Measurements from ENCODE around the gene MTF2.
"Not testable (repeated sequence)": the region's sequence is repeated elsewhere in the genome, so short reads cannot be mapped to it uniquely, and the experiment has no call there.

MTF2 gene

DNA sequence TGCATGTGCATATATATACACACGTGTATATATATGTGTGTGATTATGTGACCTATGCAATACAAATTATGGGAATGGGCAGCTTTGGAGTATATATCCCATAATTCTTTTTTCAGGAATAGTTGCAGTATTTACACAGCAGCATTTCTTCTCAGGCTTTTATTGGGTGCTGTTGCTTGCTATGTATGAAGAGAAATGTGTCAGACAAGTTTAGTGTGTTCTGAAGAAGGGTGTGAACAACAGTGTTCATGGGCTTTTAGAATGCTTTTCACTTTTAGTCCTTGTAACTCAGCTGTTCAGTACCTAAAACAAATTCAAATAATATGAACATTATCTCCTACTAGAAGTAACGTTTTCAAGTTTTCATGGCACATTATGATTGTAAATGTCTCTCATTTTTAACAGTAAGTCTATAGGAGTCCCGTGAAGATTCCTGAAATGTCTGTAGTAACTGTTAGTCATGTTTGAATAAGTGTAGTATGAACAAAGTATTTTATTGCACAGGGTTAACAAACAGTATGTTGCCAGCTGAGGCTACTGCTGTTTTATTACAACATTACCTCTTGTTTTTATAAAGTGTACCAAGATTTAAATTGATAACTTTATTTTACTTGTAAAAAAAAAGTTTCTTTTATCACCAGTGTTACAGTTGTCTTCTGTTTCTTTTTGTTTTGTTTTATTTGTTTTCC lies 58.7 kb downstream of the MTF2 start:
- DNase-seq (ENCODE audit: extremely low read depth in 1 of 2, low read depth in 1 of 2), result no peak

DNA sequence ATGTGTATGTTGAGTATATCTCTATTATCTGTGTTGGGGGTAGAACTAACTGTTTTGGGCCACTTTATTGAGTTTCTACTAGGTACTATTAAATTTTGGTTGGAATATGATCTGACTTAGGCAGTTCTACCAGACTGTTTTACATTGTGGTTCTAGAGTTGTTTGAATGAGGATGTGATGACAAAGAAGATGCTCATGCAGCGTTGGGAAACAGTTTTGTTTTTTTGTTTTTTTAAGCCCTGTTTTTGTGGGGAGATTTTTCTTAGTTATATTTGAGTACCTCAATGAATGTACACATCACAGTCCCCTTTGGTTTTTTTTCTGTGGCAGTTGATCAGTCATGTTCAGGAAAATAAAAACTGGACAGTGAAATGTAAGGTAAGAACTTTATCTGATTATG lies 61.0 kb downstream of the MTF2 start:
- DNase-seq (ENCODE audit: extremely low read depth in 1 of 2, low read depth in 1 of 2), result no peak

DNA sequence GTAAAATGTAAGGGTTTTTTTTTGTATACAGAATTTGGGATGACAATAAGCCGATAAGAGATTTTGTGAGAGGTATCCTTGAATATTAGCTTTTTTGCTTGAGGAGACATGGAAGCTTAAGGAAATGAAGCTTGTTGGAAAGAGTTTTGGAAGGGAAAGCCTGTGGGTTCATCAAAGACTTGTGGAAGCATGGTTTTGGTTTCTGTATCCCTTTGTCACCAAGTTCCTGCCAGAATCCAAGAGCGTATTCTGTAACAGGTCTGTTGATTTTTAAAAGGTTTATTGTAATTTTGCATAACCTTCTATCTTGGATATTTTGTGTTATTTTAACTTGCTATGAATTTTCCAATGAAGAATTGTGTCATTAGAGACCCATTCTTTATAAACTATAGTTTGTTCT lies 63.1 kb downstream of the MTF2 start:
- no peak for DNase-seq (ENCODE audit: extremely low read depth in 1 of 2, low read depth in 1 of 2)

DNA sequence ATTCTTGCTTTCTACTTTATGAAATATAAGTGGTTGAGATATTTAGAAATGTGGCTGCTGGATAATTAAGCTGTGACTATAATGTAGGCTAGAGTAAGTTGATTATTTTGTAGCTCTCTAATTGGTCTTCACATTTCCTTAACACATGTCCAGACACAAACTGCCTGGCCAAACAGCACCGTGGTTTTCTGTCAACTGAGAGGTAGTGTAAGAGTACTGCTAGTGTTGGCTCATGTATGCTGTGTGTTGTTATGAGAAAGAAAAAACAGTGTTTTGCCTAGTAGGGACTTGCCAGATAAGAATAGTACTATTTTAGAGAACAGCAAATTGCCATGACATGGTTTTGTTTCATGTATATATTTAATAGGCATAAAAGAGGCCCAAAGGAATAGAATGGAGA lies 64.1 kb downstream of the MTF2 start:
- no peak for DNase-seq (ENCODE audit: extremely low read depth in 1 of 2, low read depth in 1 of 2)

DNA sequence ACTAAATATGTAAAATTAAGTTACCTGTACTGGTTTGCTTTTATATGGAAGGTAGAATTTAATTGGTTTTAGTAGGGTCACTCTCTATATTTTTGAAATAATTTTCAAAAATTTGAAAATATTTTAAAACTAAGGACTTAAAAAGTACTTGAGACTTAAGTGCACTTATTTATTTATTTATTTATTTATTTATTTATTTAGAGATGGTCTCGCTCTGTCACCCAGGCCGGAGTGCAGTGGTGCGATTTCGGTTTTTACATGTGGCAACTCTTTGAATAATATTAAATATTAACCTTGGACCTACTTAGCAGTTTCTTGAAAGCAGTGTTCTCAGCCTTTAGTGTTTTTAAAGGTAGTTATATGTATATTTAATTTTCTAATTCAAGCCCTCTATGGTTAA lies 64.7 kb downstream of the MTF2 start:
- DNase-seq (ENCODE audit: extremely low read depth in 1 of 2, low read depth in 1 of 2), result no peak

DNA sequence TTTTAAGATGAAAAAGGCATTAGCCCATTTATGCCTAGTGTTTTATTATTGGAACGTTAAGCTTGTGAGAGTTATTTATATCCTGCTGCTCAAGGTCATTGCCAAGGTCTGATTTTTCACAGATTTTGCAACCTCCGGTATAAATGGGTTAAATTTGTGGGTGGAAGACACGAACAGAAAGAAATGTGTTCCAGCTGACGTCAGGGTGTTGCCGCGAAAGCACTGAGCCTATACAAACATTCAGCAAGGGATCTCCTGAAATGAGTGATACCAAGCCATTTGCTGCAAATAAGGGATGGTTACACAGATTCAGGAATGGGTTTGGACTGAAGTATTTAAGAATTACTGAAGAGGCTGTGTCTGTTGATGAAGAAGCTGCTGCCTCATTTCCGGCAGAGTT lies 68.9 kb downstream of the MTF2 start:
- DNase-seq (ENCODE audit: extremely low read depth in 1 of 2, low read depth in 1 of 2), result no peak

DNA sequence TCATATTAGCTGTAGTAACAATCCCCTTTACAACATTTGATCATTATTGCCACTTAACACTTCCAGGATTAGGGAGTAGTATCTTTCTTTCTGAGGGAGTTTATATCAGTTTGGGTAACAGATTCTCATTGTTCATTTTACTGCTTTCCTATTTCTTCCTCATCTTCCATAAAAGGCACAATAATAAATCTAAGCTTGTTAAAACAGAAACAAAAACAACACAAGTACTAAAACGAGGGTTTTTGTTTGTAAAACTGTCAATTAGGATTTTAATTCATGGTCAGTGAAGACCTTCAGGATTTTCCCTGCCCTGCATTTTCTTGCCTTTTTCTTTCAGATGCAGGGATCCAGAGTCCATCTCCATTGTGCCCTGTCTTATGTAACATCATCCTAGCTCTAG lies 71.6 kb downstream of the MTF2 start:
- no peak for DNase-seq (ENCODE audit: extremely low read depth in 1 of 2, low read depth in 1 of 2)

DNA sequence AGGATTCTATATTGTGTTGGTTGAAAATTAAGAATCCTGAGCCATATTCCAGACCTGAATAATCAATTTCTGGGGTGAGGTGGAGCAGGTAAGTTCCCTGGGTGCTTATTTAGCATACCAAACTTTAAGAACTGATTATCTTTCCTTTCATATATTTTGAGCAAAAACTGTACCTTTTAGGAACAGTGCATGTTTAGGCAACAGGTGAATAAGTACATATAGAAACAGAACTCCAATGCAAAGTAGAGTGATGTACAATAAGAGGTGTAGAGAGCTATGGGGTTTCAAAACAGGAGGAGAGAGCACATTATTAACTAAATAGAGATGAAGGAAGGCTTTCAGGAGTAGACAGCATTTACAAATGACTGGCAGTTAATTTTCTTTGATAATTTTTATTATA lies 72.4 kb downstream of the MTF2 start:
- DNase-seq (ENCODE audit: extremely low read depth in 1 of 2, low read depth in 1 of 2), result no peak

DNA sequence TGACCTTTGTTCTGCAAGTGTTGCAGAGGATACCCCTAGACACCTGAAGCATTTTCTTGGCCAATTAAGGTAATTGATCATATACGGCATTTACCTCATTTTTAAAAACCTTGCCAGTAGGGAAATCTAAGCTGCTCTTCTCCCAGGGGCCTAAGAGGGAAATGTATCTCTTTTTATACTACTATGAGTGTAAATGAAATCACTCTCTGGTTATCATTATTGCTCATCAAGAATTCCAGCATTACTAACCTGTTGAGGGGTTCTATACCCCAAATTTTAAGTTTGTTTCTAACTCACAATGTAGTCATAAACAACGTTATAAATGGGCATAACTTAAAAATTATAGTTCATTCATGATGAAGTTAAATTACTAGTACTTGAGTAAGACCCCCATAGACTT lies 73.8 kb downstream of the MTF2 start:
- DNase-seq (ENCODE audit: extremely low read depth in 1 of 2, low read depth in 1 of 2), result no peak

DNA sequence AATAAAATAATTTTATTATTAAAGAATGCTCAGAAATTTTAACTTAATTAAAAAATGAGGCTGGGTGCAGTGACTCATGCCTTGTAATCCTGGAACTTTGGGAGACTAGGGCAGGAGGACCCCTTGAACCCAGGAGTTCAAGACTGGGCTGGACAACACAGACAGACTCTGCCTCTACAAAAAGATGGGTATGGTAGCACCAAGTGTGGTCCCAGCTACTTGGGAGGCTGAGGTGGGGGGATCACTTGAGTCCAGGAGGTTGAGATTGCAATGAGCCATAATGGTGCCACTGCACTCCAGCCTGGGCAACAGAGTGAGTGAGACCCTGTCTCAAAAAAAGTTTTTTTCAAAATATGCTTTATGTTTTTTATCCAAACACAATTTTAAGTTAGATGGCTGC lies 75.8 kb downstream of the MTF2 start:
- no peak for DNase-seq (ENCODE audit: extremely low read depth in 1 of 2, low read depth in 1 of 2)

DNA sequence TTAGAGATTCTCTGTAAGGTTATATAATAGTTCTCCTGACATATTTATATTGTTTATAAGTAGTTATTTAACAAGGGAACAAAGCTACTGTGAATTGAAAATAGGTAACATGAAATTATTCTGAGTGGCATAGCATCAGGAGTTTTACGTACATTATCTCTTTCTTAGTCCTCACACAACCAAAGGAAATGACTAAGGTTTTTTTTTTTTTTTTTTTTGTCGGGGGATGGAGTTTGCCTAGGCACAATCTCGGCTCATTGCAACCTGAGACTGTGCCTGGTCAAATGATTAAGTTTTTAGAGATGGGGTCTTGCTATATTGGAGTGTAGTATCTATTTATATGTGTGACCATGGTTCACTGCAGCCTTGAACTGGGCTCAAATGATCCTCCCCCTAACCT lies 76.3 kb downstream of the MTF2 start:
- no peak for DNase-seq (ENCODE audit: extremely low read depth in 1 of 2, low read depth in 1 of 2)

DNA sequence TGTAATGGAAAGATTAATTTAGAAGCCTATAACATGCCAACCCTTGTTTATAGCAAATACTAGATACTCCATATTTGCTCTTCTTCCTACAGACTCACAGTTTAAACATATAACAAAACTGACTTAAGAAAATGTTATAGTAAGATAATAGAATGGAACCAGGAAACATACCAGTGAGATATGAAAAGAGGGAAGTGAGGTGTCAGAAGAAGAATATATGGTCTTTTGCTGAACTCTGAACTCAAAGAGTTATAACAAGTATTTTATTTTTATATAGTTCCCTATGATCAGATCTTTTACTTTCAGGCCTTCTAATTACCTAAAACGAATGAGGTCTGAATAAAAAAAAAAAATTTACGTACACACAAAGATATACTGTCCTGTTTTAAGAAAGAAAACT lies 80.3 kb downstream of the MTF2 start:
- no peak for DNase-seq (ENCODE audit: extremely low read depth in 1 of 2, low read depth in 1 of 2)

DNA sequence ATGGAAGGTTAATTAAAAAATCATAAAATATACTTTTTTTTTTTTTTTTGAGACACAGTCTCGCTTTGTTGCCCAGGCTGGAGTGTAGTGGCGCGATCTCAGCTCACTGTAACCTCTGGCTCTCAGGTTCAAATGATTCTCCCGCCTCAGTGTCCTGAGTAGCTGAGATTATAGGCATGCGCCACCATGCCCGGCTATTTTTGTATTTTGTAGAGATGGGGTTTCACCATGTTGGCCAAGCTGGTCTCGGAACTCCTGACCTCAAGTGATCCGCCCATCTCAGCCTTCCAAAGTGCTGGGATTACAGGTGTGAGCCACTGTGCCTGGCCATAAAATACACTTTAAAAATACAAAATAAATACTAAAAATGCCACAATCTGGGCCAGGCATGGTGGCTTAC lies 84.2 kb downstream of the MTF2 start:
- not testable (repeated sequence) for DNase-seq (ENCODE audit: extremely low read depth in 1 of 2, low read depth in 1 of 2)

DNA sequence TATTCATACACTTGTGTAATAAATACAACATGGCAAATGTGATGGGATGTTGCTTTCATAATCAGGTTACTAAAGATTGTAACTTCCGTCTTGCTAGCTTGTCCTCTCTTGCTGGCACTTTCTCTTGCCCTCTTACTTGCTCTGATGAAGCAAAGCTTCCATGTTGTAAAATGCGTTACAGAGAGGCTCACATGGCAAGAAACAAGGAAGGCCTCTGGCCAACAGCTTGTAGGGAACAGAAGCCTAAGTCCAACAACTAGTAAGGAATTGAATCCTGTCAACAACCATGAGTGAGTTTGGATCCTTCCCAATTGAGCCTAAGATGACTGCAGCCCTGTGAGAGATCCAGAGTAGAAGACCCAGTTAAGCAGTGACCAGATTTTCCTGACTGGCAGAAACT lies 85.7 kb downstream of the MTF2 start:
- no peak for DNase-seq (ENCODE audit: extremely low read depth in 1 of 2, low read depth in 1 of 2)

DNA sequence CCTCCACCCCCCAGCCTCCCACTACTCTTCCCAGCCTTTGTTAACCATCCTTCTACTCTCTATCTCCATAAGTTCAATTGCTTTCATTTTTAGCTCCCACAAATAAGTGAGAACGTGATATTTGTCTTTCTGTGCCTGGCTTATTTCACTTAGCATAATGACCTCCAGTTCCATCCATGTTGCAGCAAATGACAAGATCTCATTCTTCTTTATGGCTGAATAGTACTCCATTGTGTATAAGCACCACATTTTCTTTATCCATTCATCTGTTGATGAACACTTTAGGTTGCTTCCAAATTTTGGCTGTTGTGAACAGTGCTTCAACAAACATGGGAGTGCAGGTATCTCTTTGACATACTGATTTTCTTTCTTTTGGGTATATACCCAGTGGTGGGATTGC lies 86.8 kb downstream of the MTF2 start:
- not testable (repeated sequence) for DNase-seq (ENCODE audit: extremely low read depth in 1 of 2, low read depth in 1 of 2)

DNA sequence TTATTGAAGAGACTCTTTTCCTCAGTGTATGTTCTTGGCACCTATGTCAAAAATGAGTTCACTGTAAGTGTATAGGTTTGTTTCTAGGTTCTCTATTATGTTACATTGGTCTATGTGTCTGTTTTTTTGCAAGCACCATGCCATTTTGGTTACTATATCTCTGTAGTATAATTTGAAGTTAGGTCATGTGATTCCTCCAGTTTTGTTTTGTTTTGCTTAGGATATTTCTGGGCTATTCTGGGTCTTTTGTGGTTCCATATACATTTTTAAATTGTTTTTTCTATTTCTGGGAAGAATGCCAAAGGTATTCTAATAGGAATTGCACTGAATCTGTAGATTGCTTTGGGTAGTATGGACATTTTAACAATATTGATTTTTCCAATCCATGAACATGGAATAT lies 87.9 kb downstream of the MTF2 start:
- no peak for DNase-seq (ENCODE audit: extremely low read depth in 1 of 2, low read depth in 1 of 2)

DNA sequence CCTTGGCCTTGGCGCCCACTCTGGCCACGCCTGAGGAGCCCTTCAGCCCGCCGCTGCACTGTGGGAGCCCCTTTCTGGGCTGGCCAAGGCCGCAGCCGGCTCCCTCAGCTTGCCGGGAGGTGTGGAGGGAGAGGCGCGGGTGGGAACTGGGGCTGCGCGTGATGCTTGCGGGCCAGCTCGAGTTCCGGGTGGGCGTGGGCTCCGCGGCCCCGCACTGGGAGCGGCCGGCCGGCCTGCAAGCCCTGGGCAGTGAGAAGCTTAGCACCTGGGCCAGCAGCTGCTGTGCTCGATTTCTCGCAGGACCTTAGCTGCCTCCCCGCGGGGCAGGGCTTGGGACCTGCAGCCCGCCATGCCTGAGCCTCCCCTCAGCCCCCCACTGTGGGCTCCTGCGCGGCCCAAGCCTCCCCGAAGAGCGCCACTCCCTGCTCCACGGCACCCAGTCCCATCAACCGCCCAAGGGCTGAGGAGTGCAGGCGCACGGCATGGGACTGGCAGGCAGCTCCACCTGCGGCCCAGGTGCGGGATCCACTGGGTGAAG lies 91.1 kb downstream of the MTF2 start:
- DNase-seq (ENCODE audit: extremely low read depth in 1 of 2, low read depth in 1 of 2), result not testable (repeated sequence)

DNA sequence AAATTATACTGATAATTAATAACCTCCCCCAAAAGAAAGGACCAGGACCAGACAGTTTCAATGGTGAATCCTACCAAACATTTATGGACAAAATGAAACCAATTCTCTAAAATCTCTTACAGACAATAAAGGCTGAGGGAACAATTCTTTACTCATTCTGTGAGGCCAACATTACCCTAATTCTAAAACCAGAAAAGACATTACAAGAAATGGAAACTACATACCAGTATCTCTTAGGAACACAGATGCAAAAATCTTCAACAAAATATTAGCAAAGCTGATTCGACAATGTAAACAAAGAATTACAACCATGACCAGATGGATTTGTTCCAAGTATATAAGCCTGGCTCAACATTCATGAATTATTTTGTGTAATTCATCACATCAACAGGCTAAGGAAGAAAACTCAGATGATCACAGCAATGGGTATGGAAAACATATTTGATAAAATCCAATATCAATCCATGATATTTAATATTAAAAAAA lies 92.5 kb downstream of the MTF2 start:
- no peak for DNase-seq (ENCODE audit: extremely low read depth in 1 of 2, low read depth in 1 of 2)

DNA sequence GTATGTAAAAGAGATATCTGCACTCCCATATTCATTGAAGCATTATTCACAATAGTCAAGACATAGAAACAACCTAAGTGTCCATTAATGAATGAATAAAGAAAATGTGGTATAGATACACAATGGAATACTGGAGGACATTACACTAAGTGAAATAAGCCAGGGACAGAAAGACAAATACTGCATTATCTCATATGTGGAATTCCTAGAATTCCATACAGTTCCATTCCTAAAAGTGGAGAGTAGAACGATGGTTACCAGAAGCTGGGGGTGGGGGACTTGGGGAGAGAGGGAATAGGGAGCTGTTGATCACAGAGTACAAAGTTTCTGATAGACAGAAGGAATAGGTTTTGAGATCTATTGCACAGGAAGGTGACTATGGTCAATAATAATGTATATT lies 93.7 kb downstream of the MTF2 start:
- DNase-seq (ENCODE audit: extremely low read depth in 1 of 2, low read depth in 1 of 2), result no peak

DNA sequence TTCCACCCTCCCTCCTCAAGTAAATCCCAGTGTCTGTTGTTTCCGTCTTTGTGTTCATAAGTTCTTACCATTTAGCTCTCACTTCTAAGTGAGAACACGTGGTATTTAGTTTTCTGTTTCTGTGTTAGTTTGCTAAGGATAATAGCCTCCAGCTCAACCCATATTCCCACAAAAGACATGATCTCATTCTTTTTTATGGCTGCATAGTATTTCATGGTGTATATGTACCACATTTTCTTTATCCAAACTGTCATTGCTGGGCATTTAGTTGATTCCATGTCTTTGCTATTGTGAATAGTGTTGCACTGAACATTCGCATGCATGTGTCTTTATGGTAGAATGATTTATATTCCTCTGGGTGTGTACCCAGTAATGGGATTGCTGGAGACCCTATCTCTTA lies 95.6 kb downstream of the MTF2 start:
- not testable (repeated sequence) for DNase-seq (ENCODE audit: extremely low read depth in 1 of 2, low read depth in 1 of 2)

DNA sequence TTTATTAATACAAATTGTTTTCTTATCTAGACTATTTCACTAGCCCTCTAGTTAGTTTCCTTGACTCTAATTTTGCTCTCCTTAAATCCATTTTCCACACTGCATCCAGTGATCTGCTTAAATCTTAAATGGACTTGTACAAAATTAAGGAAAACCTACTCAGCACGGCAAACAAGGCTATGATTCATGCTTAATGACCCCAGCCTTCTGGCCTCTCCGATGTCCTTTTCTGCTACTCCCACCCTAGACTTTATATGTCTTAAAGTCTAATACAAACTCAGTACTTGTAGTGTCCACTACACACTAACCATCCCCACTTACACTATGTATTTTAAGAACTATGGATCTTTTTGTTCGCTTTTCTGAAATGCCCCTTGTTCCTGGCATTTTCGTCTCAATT lies 98.9 kb downstream of the MTF2 start:
- no peak for DNase-seq (ENCODE audit: extremely low read depth in 1 of 2, low read depth in 1 of 2)

DNA sequence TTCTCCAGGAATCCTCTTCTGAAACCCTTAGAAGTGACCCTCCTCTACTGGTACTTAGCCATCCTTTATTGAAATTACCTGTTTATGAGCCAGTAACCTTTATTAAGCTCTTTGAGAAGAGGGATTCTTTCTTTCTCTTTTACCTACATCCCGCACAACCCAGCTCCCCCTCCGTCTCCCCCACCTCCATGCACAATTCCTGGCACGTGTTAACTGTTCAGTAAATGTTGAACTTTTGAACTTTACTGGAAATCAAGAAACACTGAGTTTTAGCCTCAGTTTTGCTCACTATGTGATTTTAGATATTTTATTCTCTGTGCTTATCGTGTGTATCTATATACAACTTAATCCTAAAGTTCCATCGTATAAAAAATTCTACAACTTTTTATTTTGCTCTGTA lies 99.3 kb downstream of the MTF2 start:
- DNase-seq (ENCODE audit: extremely low read depth in 1 of 2, low read depth in 1 of 2), result no peak
